Middle frontal gyrus (tissue), 1 donor: ENCODE data around the gene RAB41.
"Not testable (repeated sequence)": the region's sequence is repeated elsewhere in the genome, so short reads cannot be mapped to it uniquely, and the experiment has no call there.

Experiments
- DNase-seq: peaks from one replicate; pipeline ENCODE4 v3.0.0-alpha.2; 2015; ENCODE audit warnings: low spot score; ENCODE audit errors: extremely low spot score

RAB41 gene

DNA sequence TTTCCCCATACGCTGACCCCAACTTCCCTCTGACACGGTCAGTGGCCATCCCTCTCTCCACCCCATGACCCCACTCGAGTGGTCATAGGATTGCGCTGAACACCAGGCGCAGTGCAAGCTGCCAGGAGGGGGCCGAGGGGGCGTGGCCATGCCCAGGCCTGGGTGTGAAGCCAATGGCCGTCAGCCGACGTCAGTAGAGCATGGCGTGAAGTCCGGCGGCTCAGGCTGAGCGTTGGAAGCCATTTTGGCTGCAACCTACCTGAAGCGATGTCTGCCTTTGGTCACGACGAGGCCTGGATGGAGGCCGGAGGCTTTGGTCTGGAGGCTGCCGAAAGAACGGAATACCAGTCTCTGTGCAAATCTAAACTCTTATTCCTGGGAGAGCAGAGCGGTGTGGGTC lies at the start of gene RAB41:
RAB41 (plus strand) TSS at position 222 of the 400 bp plus-strand sequence; CDS start at position 268, 46 bp downstream.
- no peak for DNase-seq

DNA sequence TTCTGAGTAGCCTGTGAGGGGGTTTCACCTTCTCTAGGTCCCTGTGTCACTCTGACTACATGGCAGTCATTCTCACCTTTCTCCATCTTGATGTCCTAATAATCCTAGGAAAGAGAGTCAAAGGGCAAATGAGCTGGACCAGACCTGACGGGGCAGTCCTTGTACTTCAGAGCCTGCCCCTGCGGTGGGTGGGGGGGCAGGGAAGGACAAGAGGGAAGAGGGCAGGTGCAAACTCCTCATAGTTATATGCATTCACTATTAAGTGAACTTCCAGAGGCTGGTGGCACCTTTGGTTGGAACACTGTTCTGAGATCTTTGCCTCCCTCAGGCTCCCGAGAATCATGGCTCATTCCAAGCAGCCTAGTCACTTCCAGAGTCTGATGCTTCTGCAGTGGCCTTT lies 47.6 kb upstream of the RAB41 start, which contains the start of gene AWAT1:
AWAT1 (plus strand) TSS at position 301 of the 400 bp plus-strand sequence; CDS start at position 342, 41 bp downstream.
- DNase-seq: no peak

- no peak for DNase-seq
Observed at GRCh38 chrX:70240751-70241150, 41.2 kb upstream of the RAB41 start.

- DNase-seq: no peak
Observed at GRCh38 chrX:70241501-70241900, 40.5 kb upstream of the RAB41 start.

- DNase-seq: not testable (repeated sequence)
Observed at GRCh38 chrX:70243601-70244000, 38.4 kb upstream of the RAB41 start.

DNA sequence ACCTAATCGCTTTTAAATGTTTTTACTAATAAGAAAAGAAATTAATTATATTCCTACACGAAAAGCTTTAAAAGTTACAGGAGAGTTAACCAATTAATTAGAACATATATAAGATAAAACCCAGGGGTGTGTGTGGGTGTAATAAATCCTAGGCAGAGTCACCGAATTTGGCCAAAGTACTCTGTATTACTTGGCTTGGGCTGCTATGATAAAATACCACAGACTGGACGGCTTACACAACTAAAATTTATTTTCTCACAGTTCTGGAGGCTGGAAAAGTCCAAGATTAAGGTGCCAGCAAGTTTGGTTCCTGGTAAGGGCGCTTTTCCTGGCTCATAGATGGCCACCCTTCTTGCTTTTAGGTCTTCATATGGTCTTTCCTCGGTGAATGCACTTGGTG lies 37.1 kb upstream of the RAB41 start:
- no peak for DNase-seq

DNA sequence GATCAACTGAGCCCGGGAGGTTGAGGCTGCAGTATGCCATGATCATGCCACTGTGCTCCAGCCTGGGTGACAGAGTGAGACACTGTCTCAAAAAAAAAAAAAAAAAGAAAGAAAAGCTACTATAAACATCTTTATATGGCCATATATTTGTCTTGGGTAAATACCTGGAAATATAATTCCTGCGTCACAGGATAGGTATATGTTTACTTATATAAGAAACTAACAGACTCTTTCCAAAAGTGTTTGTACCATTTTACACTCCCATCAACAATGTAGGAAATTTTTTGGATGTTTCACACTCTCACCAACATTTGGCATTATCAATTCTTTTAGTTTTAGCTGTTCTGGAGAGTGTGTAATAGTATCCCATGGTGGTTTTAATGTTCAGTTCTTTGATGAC lies 34.7 kb upstream of the RAB41 start:
- no peak for DNase-seq

DNA sequence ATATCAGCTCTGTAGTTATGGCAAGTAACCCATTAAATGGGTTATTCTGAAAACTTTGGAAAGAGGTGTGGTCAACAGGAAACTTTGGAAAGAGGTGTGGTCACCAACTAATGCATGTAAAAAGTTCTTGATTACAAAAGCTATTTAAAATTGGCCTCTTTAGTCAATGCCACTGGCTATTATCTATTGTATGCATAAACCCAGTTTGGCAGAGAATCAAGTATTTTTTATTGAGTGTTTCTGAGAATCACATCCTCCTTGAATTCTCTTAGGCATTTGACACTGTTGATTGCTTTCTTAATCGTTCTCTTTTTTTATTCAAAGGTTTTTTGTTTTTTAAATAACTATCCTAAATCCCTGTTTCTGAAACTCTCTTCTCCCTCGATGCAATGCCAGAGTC lies 29.5 kb upstream of the RAB41 start:
- no peak for DNase-seq

- no peak for DNase-seq
Observed at GRCh38 chrX:70253377-70254062, 28.5 kb upstream of the RAB41 start.

- DNase-seq: no peak
Observed at GRCh38 chrX:70254063-70254400, 27.9 kb upstream of the RAB41 start.

GRCh38 chrX:70254909-70255308 lies 27.1 kb upstream of the RAB41 start:
- no peak for DNase-seq

- no peak for DNase-seq
Observed at GRCh38 chrX:70255452-70255851, 26.5 kb upstream of the RAB41 start.

DNA sequence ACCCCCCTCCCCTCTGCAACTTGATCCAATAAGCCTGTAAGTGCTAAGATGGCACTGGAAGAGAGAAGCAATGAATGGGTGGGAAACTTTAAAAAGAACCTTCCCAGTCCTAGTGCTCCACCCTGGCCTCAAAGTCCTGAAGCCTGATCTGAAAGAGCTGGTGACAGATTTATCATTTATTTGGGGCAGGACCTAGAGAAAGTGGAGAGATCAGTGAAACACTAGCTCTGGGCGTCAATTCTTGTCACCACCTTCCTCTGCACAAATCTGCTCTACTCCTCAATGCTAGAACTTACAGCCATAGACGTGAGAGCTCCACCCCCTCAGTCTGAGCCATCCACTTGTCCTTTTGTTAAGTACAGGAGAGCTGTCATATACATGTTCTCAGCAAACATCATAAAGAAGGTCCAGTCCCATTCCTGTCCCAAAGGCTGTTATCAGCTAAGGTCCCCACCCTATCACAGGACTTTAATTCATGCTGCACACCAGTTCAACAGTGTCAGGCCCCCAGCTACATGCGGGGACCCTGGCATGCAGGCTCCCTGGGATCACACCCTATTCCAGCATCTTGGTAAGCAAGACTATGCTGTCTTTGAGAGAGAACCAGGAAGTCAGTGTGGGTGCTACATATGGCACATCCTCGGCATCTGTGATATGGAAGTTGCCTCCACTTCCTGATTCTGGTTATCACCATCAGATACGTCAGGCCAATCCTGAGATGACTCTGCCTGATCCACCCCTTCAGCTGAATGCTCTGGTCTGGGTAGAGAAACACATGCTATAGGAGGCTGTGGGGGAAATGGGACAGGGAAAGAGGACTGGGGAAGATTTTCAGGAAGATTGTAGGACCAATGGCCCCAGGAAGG lies 24.3 kb upstream of the RAB41 start:
- no peak for DNase-seq

GRCh38 chrX:70260104-70260503 lies 21.9 kb upstream of the RAB41 start, which contains the start of gene P2RY4:
Gene P2RY4, minus strand, starts transcription at chrX:70260204. Its CDS starts 580 bp downstream, at chrX:70259624.
- DNase-seq: no peak

- no peak for DNase-seq
Observed at GRCh38 chrX:70262952-70263567, 18.9 kb upstream of the RAB41 start.

- DNase-seq: no peak
Observed at GRCh38 chrX:70264784-70265183, 17.2 kb upstream of the RAB41 start.

- DNase-seq: no peak
Observed at GRCh38 chrX:70268034-70268433, 13.9 kb upstream of the RAB41 start, which contains the start of gene ARR3. Gene ARR3, plus strand, starts transcription at chrX:70268334. Its CDS starts 1,052 bp downstream, at chrX:70269386.

- DNase-seq: not testable (repeated sequence)
Observed at GRCh38 chrX:70274029-70274428, 7.9 kb upstream of the RAB41 start.

- no peak for DNase-seq
Observed at GRCh38 chrX:70279081-70279480, 2.9 kb upstream of the RAB41 start.

GRCh38 chrX:70280573-70280972 lies 1.4 kb upstream of the RAB41 start:
- DNase-seq: no peak

- DNase-seq: no peak
Observed at GRCh38 chrX:70289168-70289792, 7.3 kb downstream of the RAB41 start.
